ENCODE results near the gene LAPTM5.

GRCh38 chr1:30687886-30688285 lies 69.7 kb downstream of the LAPTM5 start:
- TF ChIP-seq CTCF (IDR thresholded peaks at IDR 0.05) (no peak), POLR2AphosphoS5 (IDR thresholded peaks at IDR 0.05) (no peak)
